Activated CD4-positive, alpha-beta T cell treated with anti-CD3 and anti-CD28 coated beads for 24 hours (primary cell): ENCODE measurements around the gene REL.
"Not testable (repeated sequence)": the region's sequence is repeated elsewhere in the genome, so short reads cannot be mapped to it uniquely, and the experiment has no call there.

Experiments
- DNase-seq, 2 donors: peaks; one replicate each; pipeline ENCODE4 v3.0.0-alpha.2; 2020; ENCODE audit warnings: low read depth in 2 of 2

The REL gene

GRCh38 chr2:60925994-60926740, 44.8 kb downstream of the REL start:
- DNase-seq: no peak

DNA sequence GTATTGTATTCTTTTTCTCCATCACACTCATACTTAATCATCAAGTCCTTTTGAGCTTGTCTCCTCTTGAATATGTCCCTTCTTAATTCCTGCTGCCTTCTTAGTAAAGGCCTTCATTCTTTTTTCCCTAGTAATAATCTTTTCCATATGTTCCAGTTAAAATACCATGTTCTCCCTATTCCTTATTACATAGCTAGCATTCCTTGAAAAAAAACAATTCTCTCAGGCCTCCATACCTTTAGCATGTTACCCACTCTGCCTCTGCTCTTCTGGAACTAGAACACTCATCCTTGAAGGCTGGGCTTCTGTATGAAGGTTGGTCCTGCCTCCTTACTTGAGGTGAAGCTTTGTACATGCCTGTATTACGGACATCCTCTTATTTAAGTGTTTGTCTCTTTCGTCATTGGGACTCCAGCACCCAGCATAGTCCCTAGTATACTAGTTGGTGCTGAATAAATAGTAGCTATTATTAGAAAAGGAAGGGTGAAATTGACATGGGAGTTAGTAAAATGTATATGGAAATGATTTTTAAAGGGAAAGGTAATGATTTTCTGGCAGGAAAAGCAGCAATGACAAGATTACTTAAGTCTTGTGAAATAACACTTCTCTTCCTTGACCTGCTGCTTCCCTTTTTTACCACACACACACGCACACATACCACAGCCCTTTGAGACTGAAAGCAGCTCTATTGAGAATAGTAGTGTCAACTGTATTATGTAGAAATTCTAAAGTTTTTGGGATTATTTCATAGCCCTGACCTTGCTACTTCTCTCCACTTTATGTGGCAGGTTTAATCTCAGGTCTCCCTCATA, 45.6 kb downstream of the REL start:
- no peak for DNase-seq

GRCh38 chr2:60932061-60932460, 50.7 kb downstream of the REL start:
- not testable (repeated sequence) for DNase-seq

GRCh38 chr2:60932954-60933353, 51.6 kb downstream of the REL start:
- no peak for DNase-seq

GRCh38 chr2:60934165-60934722, 52.9 kb downstream of the REL start:
- DNase-seq: no peak

- DNase-seq: no peak
These were observed 55.4 kb downstream of the REL start for GRCh38 chr2:60936757-60937156.

GRCh38 chr2:60938301-60938700, 56.9 kb downstream of the REL start:
- no peak for DNase-seq

DNA sequence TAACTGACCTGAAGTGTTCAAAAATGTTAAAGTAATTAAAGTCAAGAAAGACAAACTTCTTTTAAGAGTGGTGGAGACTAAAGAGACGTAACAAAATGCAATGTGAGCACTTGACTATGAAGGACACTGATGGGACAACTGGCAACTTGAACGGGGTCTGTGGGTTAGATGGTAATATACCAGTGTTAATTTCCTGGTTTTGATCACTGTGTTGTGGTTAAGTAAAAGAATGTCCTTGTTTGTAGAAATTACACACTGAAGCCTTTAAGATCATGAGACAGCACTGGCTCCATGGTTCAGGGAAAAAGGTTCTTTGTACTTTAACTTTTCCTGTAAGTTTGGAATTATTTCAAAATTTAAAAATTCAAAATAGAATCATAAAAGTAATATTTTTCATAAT, 58.2 kb downstream of the REL start:
- no peak for DNase-seq

DNA sequence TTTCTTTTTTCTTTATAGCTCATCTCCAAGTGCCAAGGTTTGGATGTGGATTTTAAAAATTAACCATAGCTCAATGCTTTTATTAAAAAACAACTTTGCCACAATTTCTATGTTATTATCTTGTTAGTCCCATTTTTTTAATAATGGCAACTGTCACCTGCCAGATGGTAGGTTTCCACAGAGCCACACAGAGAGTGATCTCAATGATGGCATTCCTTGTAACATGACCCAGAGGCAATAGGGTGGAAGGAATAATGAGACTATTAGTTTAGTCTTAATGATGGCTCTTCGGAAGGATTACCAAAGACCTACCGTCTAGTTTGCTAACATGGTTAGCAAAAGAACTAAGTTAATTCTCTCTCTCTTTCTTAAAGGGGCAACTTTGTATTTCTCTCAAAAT, 64.0 kb downstream of the REL start:
- no peak for DNase-seq

- DNase-seq: no peak
These were observed 65.7 kb downstream of the REL start for GRCh38 chr2:60947056-60947455.

GRCh38 chr2:60948161-60948560, 66.8 kb downstream of the REL start:
- DNase-seq: no peak

GRCh38 chr2:60948926-60949579, 67.7 kb downstream of the REL start:
- no peak for DNase-seq

DNA sequence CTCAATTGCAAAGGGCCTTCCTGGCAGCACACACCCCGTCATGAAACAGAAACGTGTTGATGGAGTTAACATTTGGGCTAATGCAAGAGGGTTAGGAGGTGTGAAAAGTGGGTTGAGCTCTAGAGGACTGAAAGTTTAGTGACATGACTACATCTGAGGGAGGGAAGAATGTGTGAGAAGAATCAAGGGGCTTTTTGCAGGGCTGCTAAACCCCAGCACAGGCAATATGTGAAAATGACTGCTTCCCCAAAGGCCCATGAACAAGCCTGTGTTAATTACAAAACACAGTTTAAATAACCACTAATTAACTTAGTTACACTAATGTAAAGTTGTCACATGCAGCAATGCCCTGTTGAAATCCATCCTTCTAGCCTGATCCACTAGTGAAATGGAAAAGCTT, 72.8 kb downstream of the REL start:
- DNase-seq: no peak

GRCh38 chr2:60957224-60957623, 75.8 kb downstream of the REL start:
- no peak for DNase-seq

GRCh38 chr2:60957643-60958042, 76.3 kb downstream of the REL start:
- DNase-seq: no peak

DNA sequence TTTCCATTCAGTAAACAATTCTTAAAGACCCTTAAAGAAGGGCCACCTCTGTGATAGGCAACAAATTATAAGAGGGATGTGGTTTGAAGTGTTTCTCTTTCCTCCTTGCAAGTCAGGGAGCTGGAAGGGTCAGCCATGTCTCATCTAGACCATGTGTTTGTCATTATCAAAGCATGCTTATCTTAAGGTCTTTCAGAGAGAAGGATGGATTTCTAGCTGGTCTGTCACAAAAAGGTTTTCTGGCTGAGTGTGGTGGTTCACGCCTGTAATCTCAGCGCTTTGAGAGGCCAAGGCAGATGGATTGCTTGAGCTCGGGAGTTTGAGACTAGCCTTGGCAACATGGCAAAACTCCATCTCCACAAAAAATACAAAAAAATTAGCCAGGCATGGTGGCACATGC, 77.0 kb downstream of the REL start:
- no peak for DNase-seq

- DNase-seq: no peak
These were observed 77.4 kb downstream of the REL start for GRCh38 chr2:60958800-60959199.

- no peak for DNase-seq
These were observed 78.1 kb downstream of the REL start for GRCh38 chr2:60959501-60959900.

DNA sequence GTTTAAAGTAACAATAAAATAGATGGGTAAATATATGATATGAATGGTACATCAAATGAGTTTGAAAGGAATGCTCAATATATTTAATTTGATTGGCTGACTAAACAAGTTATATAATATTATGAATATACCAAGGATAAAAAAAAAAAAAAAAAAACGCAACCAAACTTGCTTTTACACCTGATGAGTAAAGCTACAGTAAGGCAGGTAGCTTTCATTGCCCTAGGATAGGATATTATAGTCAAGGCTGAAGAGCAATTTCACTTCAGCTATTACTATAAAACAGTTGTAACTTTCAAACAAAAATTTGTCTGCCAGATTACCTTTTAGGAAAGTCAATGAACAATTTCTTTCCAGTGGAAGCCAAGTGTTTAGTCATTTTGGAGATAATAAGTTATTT, 79.3 kb downstream of the REL start:
- no peak for DNase-seq

GRCh38 chr2:60961457-60961856, 80.1 kb downstream of the REL start:
- DNase-seq: no peak

DNA sequence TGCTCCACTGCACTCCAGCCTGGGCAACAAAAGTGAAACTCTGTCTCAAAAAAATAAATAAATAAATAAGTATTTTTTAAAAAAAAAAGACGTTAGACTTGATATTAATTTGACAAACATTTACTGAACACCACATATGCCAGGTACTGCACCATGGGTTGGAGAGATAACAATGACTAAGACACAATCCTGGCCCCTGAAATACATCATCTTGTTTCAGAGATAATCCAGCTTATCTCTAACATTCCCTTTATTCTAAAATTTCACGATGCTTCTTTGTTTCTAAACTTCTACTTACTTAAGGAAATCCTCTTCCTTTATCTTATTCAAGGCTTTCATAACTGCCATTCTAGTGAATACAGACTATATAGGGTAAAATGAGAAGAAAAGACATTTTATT, 81.2 kb downstream of the REL start:
- DNase-seq: no peak

GRCh38 chr2:60963190-60963589, 81.8 kb downstream of the REL start:
- DNase-seq: no peak
